ENCODE data around the gene EXD3. TPM values are rescaled to one million over a fixed set of nuclear protein-coding genes. Genes with fewer than 3 reads are reported as not detected.

The EXD3 gene
- total RNA-seq, 3 donors from 2014 or later = 7.7 to 28.7 (median 20.6) TPM

DNA sequence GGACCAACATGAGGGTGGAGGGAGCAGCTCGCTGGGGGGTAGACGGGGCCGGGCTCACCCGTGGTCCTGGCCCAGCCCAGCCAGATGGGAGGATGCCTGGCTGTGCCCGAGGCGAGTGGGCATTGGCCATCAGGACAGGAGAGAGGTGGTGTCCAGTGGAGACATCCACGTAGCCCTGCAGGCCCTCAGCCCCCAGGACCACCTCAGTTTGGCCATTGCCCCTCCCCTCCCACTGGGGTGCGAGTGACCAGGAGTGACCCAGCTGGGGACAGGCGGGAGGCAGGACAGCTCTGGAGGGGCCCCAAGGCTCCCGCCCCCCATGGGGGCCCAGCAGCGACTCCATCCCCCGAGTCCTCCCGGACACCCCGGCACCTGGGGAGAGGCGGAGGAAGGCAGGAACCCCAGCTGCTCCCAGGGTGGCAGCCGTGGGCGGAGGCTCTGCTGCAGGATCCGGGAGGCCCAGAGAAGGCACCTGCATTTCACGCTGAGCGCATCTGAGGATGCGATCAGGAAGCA lies 8.5 kb upstream of the EXD3 start:
- Histone ChIP-seq H3K4me3 (no peak overlapping the region), H3K27me3 (no peaks in the 10 kb centered on the region), H3K36me3 (no peaks in the 10 kb centered on the region), H3K4me1 (peaks cover 3 to 10% of the 10 kb centered on the region in 2 donors), H3K9me3 (no peaks in the 10 kb centered on the region), H3K27ac (no peak overlapping the region)
- TF ChIP-seq POLR2AphosphoS5 (IDR thresholded peaks at IDR 0.05) (no peak), POLR2A (IDR thresholded peaks at IDR 0.05) (no peak)
- TF ChIP-seq, protein P1, sequence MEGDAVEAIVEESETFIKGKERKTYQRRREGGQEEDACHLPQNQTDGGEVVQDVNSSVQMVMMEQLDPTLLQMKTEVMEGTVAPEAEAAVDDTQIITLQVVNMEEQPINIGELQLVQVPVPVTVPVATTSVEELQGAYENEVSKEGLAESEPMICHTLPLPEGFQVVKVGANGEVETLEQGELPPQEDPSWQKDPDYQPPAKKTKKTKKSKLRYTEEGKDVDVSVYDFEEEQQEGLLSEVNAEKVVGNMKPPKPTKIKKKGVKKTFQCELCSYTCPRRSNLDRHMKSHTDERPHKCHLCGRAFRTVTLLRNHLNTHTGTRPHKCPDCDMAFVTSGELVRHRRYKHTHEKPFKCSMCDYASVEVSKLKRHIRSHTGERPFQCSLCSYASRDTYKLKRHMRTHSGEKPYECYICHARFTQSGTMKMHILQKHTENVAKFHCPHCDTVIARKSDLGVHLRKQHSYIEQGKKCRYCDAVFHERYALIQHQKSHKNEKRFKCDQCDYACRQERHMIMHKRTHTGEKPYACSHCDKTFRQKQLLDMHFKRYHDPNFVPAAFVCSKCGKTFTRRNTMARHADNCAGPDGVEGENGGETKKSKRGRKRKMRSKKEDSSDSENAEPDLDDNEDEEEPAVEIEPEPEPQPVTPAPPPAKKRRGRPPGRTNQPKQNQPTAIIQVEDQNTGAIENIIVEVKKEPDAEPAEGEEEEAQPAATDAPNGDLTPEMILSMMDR (IDR thresholded peaks at IDR 0.05) = no peak
- DNase-seq (ENCODE audit: low spot score in 2 of 2) = no peak
- intact Hi-C loops (cut with DNase I; ENCODE audit: low total_unique reads) = loop anchor here (10.0 kb wide), 1 partner anchor 147 kb away; no protein-coding TSS in a partner anchor

DNA sequence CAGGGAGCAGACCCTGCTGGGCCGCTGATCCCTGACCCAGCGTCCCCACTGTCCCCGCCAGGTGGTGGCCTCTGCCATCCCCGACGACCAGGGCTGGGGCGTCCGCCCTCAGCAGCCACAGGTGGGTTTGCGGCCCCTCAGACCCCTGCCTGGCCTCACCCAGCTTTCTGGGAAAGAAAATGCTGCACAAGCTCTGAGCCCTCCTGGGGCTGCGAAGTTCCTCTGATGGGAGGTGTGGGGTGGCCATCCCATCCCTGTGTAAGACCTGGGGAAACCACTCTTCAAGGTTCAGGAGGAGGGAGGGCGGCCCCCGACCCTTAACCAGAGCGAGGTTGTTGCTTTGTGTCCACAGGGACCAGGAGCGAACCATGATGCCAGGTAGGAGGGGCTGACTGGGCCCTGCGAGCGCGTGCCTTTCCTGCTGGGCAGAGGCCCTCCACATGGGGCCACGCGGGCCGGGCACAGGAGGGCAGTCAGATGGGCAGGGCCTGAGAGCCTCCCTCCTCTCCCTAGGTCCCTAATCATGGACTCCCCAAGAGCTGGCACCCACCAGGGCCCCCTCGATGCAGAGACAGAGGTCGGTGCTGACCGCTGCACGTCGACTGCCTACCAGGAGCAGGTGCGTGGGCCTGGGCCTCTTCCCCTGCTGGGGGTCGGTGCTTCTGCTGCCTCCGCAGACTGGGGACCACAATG lies 7.9 kb upstream of the EXD3 start:
- peaks cover 2 to 4% of the 10 kb centered on the region in 2 donors for H3K4me1 ChIP-seq
- TF ChIP-seq POLR2AphosphoS5 (IDR thresholded peaks at IDR 0.05) (no peak), POLR2A (IDR thresholded peaks at IDR 0.05) (no peak)
- TF ChIP-seq, protein P1 (IDR thresholded peaks at IDR 0.05) = no peak
- H3K9me3 ChIP-seq = no peaks in the 10 kb centered on the region
- DNase-seq (ENCODE audit: low spot score in 2 of 2) = no peak
- H3K27me3 ChIP-seq = no peaks in the 10 kb centered on the region
- H3K4me3 ChIP-seq = no peak overlapping the region
- no peak overlapping the region for H3K27ac ChIP-seq
- intact Hi-C loops (cut with DNase I; ENCODE audit: low total_unique reads) = loop anchor here (10.0 kb wide), 1 partner anchor 146 kb away; no protein-coding TSS in a partner anchor
- H3K36me3 ChIP-seq = no peaks in the 10 kb centered on the region

DNA sequence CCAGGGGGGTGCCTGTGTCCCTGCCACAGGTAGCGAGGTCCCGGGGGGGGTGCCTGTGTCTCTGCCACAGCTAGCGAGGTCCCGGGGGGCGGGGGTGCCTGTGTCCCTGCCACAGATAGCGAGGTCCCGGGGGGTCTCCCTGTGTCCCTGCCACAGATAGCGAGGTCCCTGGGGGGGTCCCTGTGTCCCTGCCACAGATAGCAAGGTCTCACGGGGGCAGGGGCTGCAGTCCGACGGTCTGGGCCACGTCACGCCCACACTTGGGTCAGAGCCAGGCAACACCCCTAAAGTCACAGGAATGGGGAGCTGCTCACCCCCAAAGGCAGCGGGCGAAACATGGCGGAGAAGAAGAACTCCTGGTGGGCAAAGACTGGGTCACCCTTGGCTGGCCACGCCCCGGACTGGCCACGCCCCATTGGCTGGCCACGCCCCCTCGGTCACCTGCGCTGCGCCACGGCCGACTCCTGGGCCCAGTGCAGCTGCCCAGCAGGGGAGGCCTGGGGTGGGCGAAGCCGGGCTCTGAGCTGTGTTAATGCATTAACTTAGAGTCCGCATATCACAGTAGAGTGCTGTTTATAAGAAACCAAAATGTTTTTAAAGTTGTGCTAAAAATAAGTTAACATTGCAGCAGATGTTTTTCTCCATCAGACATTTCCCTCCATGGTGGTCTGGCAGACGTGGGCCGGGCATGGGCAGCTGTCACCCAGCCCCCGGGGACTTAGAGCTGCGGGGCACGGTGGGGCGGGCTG lies 7.2 kb upstream of the EXD3 start:
- Histone ChIP-seq H3K9me3 (no peaks in the 10 kb centered on the region), H3K4me1 (no peaks in the 10 kb centered on the region), H3K27me3 (no peaks in the 10 kb centered on the region), H3K36me3 (no peaks in the 10 kb centered on the region), H3K27ac (no peak overlapping the region), H3K4me3 (no peak overlapping the region)
- no peak for DNase-seq (ENCODE audit: low spot score in 2 of 2)
- intact Hi-C loops (cut with DNase I; ENCODE audit: low total_unique reads) = loop anchor here (10.0 kb wide), 1 partner anchor 145 kb away; no protein-coding TSS in a partner anchor
- no peak for TF ChIP-seq POLR2A (IDR thresholded peaks at IDR 0.05)
- TF ChIP-seq, protein P1 (IDR thresholded peaks at IDR 0.05) = no peak
- TF ChIP-seq POLR2AphosphoS5 (IDR thresholded peaks at IDR 0.05) = no peak

DNA sequence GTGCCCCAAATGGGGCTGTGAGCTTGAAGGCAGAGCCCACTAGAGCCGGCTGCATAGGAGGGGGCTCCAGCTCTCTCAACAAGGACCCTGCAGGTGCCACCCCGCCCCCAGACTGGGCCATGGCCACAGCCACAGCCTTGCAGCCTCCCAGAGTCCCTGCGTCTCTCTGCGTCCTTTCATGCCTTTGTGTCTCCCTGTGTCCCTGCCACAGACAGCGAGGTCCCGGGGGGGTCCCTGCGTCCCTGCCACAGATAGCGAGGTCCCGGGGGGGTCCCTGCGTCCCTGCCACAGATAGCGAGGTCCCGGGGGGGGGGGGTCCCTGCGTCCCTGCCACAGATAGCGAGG lies 6.6 kb upstream of the EXD3 start:
- H3K27ac ChIP-seq = no peak overlapping the region
- no peak for DNase-seq (ENCODE audit: low spot score in 2 of 2)
- H3K4me3 ChIP-seq = no peak overlapping the region
- TF ChIP-seq, protein P1 (IDR thresholded peaks at IDR 0.05) = no peak
- TF ChIP-seq POLR2AphosphoS5 (IDR thresholded peaks at IDR 0.05) (no peak), POLR2A (IDR thresholded peaks at IDR 0.05) (no peak)
- no peaks in the 10 kb centered on the region for H3K36me3 ChIP-seq
- no peaks in the 10 kb centered on the region for H3K9me3 ChIP-seq
- no peaks in the 10 kb centered on the region for H3K27me3 ChIP-seq
- no peaks in the 10 kb centered on the region for H3K4me1 ChIP-seq
- intact Hi-C loops (cut with DNase I; ENCODE audit: low total_unique reads) = no loop called here

Measured in breast epithelium (tissue), 4 donors.